ENCODE measurements around the gene SIGLEC5.

SIGLEC5 gene

GRCh38 chr19:51621178-51621577 is 9.0 kb downstream of the SIGLEC5 start:
- TF ChIP-seq POLR2A (IDR thresholded peaks at IDR 0.05; ENCODE audit: low read depth, low read length) = no peak
- TF ChIP-seq TAF1 (IDR thresholded peaks at IDR 0.05; ENCODE audit: borderline replicate concordance, low read depth, low read length) = no peak
- DNase-seq (ENCODE audit: insufficient read length) (no peak), FAIRE-seq (peak; percentile 93)

- no peak for TF ChIP-seq POLR2AphosphoS5 (IDR thresholded peaks at IDR 0.05; ENCODE audit: low read depth, low read length)
- TF ChIP-seq POLR2A (IDR thresholded peaks at IDR 0.05; ENCODE audit: low read depth, low read length) = no peak
- TF ChIP-seq TAF1 (IDR thresholded peaks at IDR 0.05; ENCODE audit: borderline replicate concordance, low read depth, low read length) = no peak
- DNase-seq (ENCODE audit: insufficient read length) (no peak), FAIRE-seq (no peak)
Measured at GRCh38 chr19:51615991-51616390, 14.2 kb downstream of the SIGLEC5 start.

- DNase-seq (ENCODE audit: insufficient read length) = no peak
- no peak for FAIRE-seq
- TF ChIP-seq POLR2A (IDR thresholded peaks at IDR 0.05; ENCODE audit: low read depth, low read length) (no peak), TAF1 (IDR thresholded peaks at IDR 0.05; ENCODE audit: borderline replicate concordance, low read depth, low read length) (no peak), POLR2AphosphoS5 (IDR thresholded peaks at IDR 0.05; ENCODE audit: low read depth, low read length) (no peak)
Measured at GRCh38 chr19:51614789-51615188, 15.4 kb downstream of the SIGLEC5 start.

GRCh38 chr19:51610576-51610975 is 19.6 kb downstream of the SIGLEC5 start:
- FAIRE-seq (no peak), DNase-seq (ENCODE audit: insufficient read length) (no peak)
- no peak for TF ChIP-seq POLR2A (IDR thresholded peaks at IDR 0.05; ENCODE audit: low read depth, low read length)
- no peak for TF ChIP-seq TAF1 (IDR thresholded peaks at IDR 0.05; ENCODE audit: borderline replicate concordance, low read depth, low read length)
- no peak for TF ChIP-seq POLR2AphosphoS5 (IDR thresholded peaks at IDR 0.05; ENCODE audit: low read depth, low read length)

GRCh38 chr19:51607920-51608562 is 22.2 kb downstream of the SIGLEC5 start:
- DNase-seq (ENCODE audit: insufficient read length) (no peak), FAIRE-seq (peak; percentile 64)
- TF ChIP-seq POLR2A (IDR thresholded peaks at IDR 0.05; ENCODE audit: low read depth, low read length) (no peak), TAF1 (IDR thresholded peaks at IDR 0.05; ENCODE audit: borderline replicate concordance, low read depth, low read length) (no peak), POLR2AphosphoS5 (IDR thresholded peaks at IDR 0.05; ENCODE audit: low read depth, low read length) (no peak)

GRCh38 chr19:51607077-51607476 is 23.1 kb downstream of the SIGLEC5 start:
- DNase-seq (ENCODE audit: insufficient read length) (peak; percentile 78), FAIRE-seq (peak; percentile 96)
- no peak for TF ChIP-seq POLR2A (IDR thresholded peaks at IDR 0.05; ENCODE audit: low read depth, low read length)
- peak; percentile 74; the same call in 1 of the 2 replicates for TF ChIP-seq POLR2AphosphoS5 (IDR thresholded peaks at IDR 0.05; ENCODE audit: low read depth, low read length)

GRCh38 chr19:51602189-51602854 is 27.9 kb downstream of the SIGLEC5 start:
- no peak for FAIRE-seq
- DNase-seq (ENCODE audit: insufficient read length) = peak; percentile 40
- TF ChIP-seq POLR2A (IDR thresholded peaks at IDR 0.05; ENCODE audit: low read depth, low read length) = no peak
- no peak for TF ChIP-seq POLR2AphosphoS5 (IDR thresholded peaks at IDR 0.05; ENCODE audit: low read depth, low read length)
- no peak for TF ChIP-seq TAF1 (IDR thresholded peaks at IDR 0.05; ENCODE audit: borderline replicate concordance, low read depth, low read length)

GRCh38 chr19:51600940-51601580 is 29.1 kb downstream of the SIGLEC5 start:
- no peak for DNase-seq (ENCODE audit: insufficient read length)
- FAIRE-seq = no peak
- TF ChIP-seq POLR2A (IDR thresholded peaks at IDR 0.05; ENCODE audit: low read depth, low read length) (no peak), TAF1 (IDR thresholded peaks at IDR 0.05; ENCODE audit: borderline replicate concordance, low read depth, low read length) (no peak), POLR2AphosphoS5 (IDR thresholded peaks at IDR 0.05; ENCODE audit: low read depth, low read length) (no peak)

GRCh38 chr19:51599084-51599483 is 31.1 kb downstream of the SIGLEC5 start:
- FAIRE-seq = no peak
- no peak for TF ChIP-seq POLR2A (IDR thresholded peaks at IDR 0.05; ENCODE audit: low read depth, low read length)
- no peak for TF ChIP-seq TAF1 (IDR thresholded peaks at IDR 0.05; ENCODE audit: borderline replicate concordance, low read depth, low read length)
- TF ChIP-seq POLR2AphosphoS5 (IDR thresholded peaks at IDR 0.05; ENCODE audit: low read depth, low read length) = no peak
- no peak for DNase-seq (ENCODE audit: insufficient read length)

- no peak for FAIRE-seq
Measured at GRCh38 chr19:51598159-51598915, 31.9 kb downstream of the SIGLEC5 start.

More at GRCh38 chr19:51598159-51598915, 31.9 kb downstream of the SIGLEC5 start:
- no peak for DNase-seq (ENCODE audit: insufficient read length)
- TF ChIP-seq POLR2A (IDR thresholded peaks at IDR 0.05; ENCODE audit: low read depth, low read length) (no peak), POLR2AphosphoS5 (IDR thresholded peaks at IDR 0.05; ENCODE audit: low read depth, low read length) (no peak), TAF1 (IDR thresholded peaks at IDR 0.05; ENCODE audit: borderline replicate concordance, low read depth, low read length) (no peak)

All from GM12892 (cell line).